T-helper 17 cell (primary cell): ENCODE data around the gene OAS3. TPM values are rescaled to one million over a fixed set of nuclear protein-coding genes. Genes with fewer than 3 reads are reported as not detected.

ENCODE experiments used
- ATAC-seq: fragments of 150-1000 bp; cut with Tn5 transposase; 2 replicates; pipeline ENCODE4 v1.10.0; 2021; ENCODE audit warnings: mild to moderate bottlenecking, moderate library complexity
- DNase-seq, 3 donors: peaks; one replicate each; pipeline versions ENCODE4 v3.0.0 to v3.0.0-alpha.2; 2020 to 2021
- H3K9me3 ChIP-seq: one replicate; pipeline ENCODE4 v1.7.0; 2013; ENCODE audit warnings: low read length, mild to moderate bottlenecking; ENCODE audit not compliant: control insufficient read depth, poor library complexity, severe bottlenecking
- H3K27ac Mint-ChIP-seq: one replicate; pipeline ENCODE4 v1.8.0; 2022; ENCODE audit warnings: mild to moderate bottlenecking, moderate library complexity, mixed read lengths
- H3K27me3 Mint-ChIP-seq: one replicate; pipeline ENCODE4 v1.8.0; 2022; ENCODE audit warnings: mixed read lengths
- H3K36me3 Mint-ChIP-seq: one replicate; pipeline ENCODE4 v1.8.0; 2022; ENCODE audit warnings: low read depth, mixed read lengths
- H3K4me1 Mint-ChIP-seq: one replicate; pipeline ENCODE4 v1.8.0; 2022; ENCODE audit warnings: mild to moderate bottlenecking, mixed read lengths
- H3K4me3 Mint-ChIP-seq: one replicate; pipeline ENCODE4 v1.8.0; 2022; ENCODE audit warnings: mild to moderate bottlenecking, moderate library complexity, mixed read lengths
- total RNA-seq, 4 donors: library from RNA in 2 of 4; stranded (reverse) in 2 of 4; gene quantifications; one replicate each; pipeline ENCODE4 v1.2.3 and lab custom pipeline; 2022 to 2026

The OAS3 gene
- total RNA-seq, 2 donors from 2014 or later, result 26.6 to 28.6 TPM

- Mint-ChIP-seq H3K4me1 (peaks cover 3% of the 10 kb centered on the region), H3K27me3 (no peaks in the 10 kb centered on the region), H3K4me3 (no peak overlapping the region), H3K36me3 (peaks cover 16% of the 10 kb centered on the region), H3K27ac (no peak overlapping the region)
- no peaks in the 10 kb centered on the region for H3K9me3 ChIP-seq
- DNase-seq (no peak), ATAC-seq (no peak)
These were observed 65.4 kb downstream of the OAS3 start for GRCh38 chr12:113003636-113004035.

- ATAC-seq, result no peak
- Mint-ChIP-seq H3K36me3 (peaks cover 13% of the 10 kb centered on the region), H3K27me3 (no peaks in the 10 kb centered on the region), H3K4me1 (no peaks in the 10 kb centered on the region), H3K27ac (no peak overlapping the region), H3K4me3 (no peak overlapping the region)
- H3K9me3 ChIP-seq, result peaks cover 3% of the 10 kb centered on the region
- DNase-seq, result no peak
These were observed 67.5 kb downstream of the OAS3 start for GRCh38 chr12:113005762-113006161.

- peaks cover 16% of the 10 kb centered on the region for H3K36me3 Mint-ChIP-seq
- H3K4me3 Mint-ChIP-seq, result no peak overlapping the region
- H3K9me3 ChIP-seq, result peaks cover 3% of the 10 kb centered on the region
- no peaks in the 10 kb centered on the region for H3K4me1 Mint-ChIP-seq
- H3K27me3 Mint-ChIP-seq, result no peaks in the 10 kb centered on the region
- H3K27ac Mint-ChIP-seq, result no peak overlapping the region
- DNase-seq (no peak), ATAC-seq (no peak)
These were observed 67.9 kb downstream of the OAS3 start for GRCh38 chr12:113006206-113006605.

GRCh38 chr12:113006641-113007040 lies 68.4 kb downstream of the OAS3 start:
- Mint-ChIP-seq H3K4me3 (no peak overlapping the region), H3K27me3 (no peaks in the 10 kb centered on the region), H3K36me3 (peaks cover 13% of the 10 kb centered on the region), H3K4me1 (no peaks in the 10 kb centered on the region), H3K27ac (no peak overlapping the region)
- DNase-seq (no peak), ATAC-seq (no peak)
- peaks cover 3% of the 10 kb centered on the region for H3K9me3 ChIP-seq

GRCh38 chr12:113007166-113007565 lies 68.9 kb downstream of the OAS3 start:
- Mint-ChIP-seq H3K4me1 (no peaks in the 10 kb centered on the region), H3K27ac (no peak overlapping the region), H3K36me3 (peaks cover 13% of the 10 kb centered on the region), H3K27me3 (no peaks in the 10 kb centered on the region), H3K4me3 (no peak overlapping the region)
- ATAC-seq (no peak), DNase-seq (no peak)
- peaks cover 3% of the 10 kb centered on the region for H3K9me3 ChIP-seq

- Mint-ChIP-seq H3K27me3 (no peaks in the 10 kb centered on the region), H3K36me3 (peaks cover 8% of the 10 kb centered on the region), H3K27ac (no peak overlapping the region), H3K4me1 (no peaks in the 10 kb centered on the region), H3K4me3 (no peak overlapping the region)
- no peak for ATAC-seq
- DNase-seq, result no peak
- H3K9me3 ChIP-seq, result peaks cover 3% of the 10 kb centered on the region
These were observed 72.4 kb downstream of the OAS3 start for GRCh38 chr12:113010701-113011100.

GRCh38 chr12:113014565-113014964 lies 76.3 kb downstream of the OAS3 start:
- Mint-ChIP-seq H3K36me3 (peaks cover 6% of the 10 kb centered on the region), H3K27ac (no peak overlapping the region), H3K27me3 (no peaks in the 10 kb centered on the region), H3K4me1 (no peaks in the 10 kb centered on the region), H3K4me3 (no peak overlapping the region)
- ATAC-seq, result no peak
- H3K9me3 ChIP-seq, result peaks cover 3% of the 10 kb centered on the region
- DNase-seq, result no peak

- no peaks in the 10 kb centered on the region for H3K27me3 Mint-ChIP-seq
- H3K27ac Mint-ChIP-seq, result no peak overlapping the region
- DNase-seq, result no peak
- no peaks in the 10 kb centered on the region for H3K36me3 Mint-ChIP-seq
- H3K4me3 Mint-ChIP-seq, result no peak overlapping the region
- no peaks in the 10 kb centered on the region for H3K9me3 ChIP-seq
- H3K4me1 Mint-ChIP-seq, result no peaks in the 10 kb centered on the region
- ATAC-seq, result no peak
These were observed 78.5 kb downstream of the OAS3 start for GRCh38 chr12:113016796-113017195.

GRCh38 chr12:113019025-113019424 lies 80.8 kb downstream of the OAS3 start:
- Mint-ChIP-seq H3K27ac (no peak overlapping the region), H3K4me1 (peaks cover 3% of the 10 kb centered on the region), H3K27me3 (peaks cover 4% of the 10 kb centered on the region), H3K4me3 (no peak overlapping the region), H3K36me3 (no peaks in the 10 kb centered on the region)
- DNase-seq (no peak), ATAC-seq (no peak)
- no peaks in the 10 kb centered on the region for H3K9me3 ChIP-seq

- no peak for ATAC-seq
- no peak for DNase-seq
- H3K27me3 Mint-ChIP-seq, result peaks cover 9% of the 10 kb centered on the region
- H3K9me3 ChIP-seq, result no peaks in the 10 kb centered on the region
- H3K4me3 Mint-ChIP-seq, result no peak overlapping the region
- H3K36me3 Mint-ChIP-seq, result no peaks in the 10 kb centered on the region
- peaks cover 3% of the 10 kb centered on the region for H3K4me1 Mint-ChIP-seq
- no peak overlapping the region for H3K27ac Mint-ChIP-seq
These were observed 83.2 kb downstream of the OAS3 start for GRCh38 chr12:113021500-113021899.

Other genes starting within 250 kb of the OAS3 start
- under 1 TPM; 0.27 to 0.86 TPM for gene RPH3A, start 146.7 kb upstream of the OAS3 start, total RNA-seq
- 10 to 100 TPM; 16.0 to 16.2 TPM for gene OAS1, start 31.5 kb upstream of the OAS3 start, total RNA-seq
- 10 to 100 TPM; 35.4 to 45.3 TPM for gene OAS2, start 40.0 kb downstream of the OAS3 start, total RNA-seq
- 10 to 100 TPM; 20.7 to 27.7 TPM for gene DTX1, start 118.3 kb downstream of the OAS3 start, total RNA-seq
- gene RASAL1, start 197.3 kb downstream of the OAS3 start, total RNA-seq, result under 1 TPM; 0.15 to 0.89 TPM
- gene CFAP73, start 211.2 kb downstream of the OAS3 start, total RNA-seq, result not detected
- 10 to 100 TPM; 75.9 to 92.5 TPM for gene DDX54, start 247.0 kb downstream of the OAS3 start, total RNA-seq
- gene RITA1, start 247.2 kb downstream of the OAS3 start, total RNA-seq, result 1 to 10 TPM; 5.1 to 8.6 TPM